HG03378 (cell line): ENCODE data around the gene PEMT.
"Not testable (repeated sequence)": the region's sequence is repeated elsewhere in the genome, so short reads cannot be mapped to it uniquely, and the experiment has no call there.

Experiments
- ATAC-seq: cut with Tn5 transposase; IDR thresholded peaks from one replicate; pipeline ENCODE4 v1.9.1; 2021; ENCODE audit warnings: mild to moderate bottlenecking, moderate library complexity; ENCODE audit not compliant: unreplicated experiment

The PEMT gene

GRCh38 chr17:17491546-17491988 lies 99.9 kb downstream of the PEMT start:
- no peak for ATAC-seq

GRCh38 chr17:17491031-17491471 lies 100.5 kb downstream of the PEMT start:
- no peak for ATAC-seq

- ATAC-seq = no peak
Observed at GRCh38 chr17:17487998-17488397, 103.5 kb downstream of the PEMT start.

DNA sequence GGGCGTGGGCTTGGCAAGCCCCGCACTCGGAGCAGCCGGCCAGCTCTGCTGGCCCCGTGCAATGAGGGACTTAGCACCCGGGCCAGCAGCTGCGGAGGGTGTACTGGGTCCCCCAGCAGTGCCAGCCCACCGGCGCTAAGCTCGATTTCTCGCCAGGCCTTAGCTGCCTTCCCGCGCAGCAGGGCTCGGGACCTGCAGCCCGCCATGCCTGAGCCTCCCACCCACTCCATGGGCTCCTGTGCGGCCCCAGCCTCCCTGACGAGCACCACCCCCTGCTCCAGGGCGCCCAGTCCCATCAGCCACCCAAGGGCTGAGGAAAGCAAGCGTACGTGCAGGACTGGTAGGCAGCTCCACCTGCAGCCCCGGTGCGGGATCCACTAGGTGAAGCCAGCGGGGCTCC lies 105.1 kb downstream of the PEMT start:
- ATAC-seq = not testable (repeated sequence)

DNA sequence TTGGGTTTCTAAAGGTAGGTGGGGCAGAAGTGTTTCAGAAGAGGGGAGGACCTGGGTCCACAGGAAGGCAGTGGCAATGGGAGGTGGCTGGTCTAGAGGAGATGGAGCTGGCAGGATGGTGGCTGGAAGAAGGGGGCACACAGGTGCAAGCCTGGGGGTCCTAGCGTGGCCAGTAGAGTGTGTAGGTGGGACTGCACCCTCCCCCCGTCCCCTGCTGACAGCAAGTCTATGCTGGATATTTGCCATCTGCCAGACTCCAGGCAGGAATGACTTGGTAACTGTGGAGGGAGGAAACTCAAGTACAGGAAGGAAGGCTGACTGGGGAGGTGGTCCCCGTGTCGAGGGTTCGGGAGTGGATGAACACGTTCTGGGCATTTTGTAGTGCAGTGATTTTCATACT lies 106.1 kb downstream of the PEMT start:
- ATAC-seq = no peak

DNA sequence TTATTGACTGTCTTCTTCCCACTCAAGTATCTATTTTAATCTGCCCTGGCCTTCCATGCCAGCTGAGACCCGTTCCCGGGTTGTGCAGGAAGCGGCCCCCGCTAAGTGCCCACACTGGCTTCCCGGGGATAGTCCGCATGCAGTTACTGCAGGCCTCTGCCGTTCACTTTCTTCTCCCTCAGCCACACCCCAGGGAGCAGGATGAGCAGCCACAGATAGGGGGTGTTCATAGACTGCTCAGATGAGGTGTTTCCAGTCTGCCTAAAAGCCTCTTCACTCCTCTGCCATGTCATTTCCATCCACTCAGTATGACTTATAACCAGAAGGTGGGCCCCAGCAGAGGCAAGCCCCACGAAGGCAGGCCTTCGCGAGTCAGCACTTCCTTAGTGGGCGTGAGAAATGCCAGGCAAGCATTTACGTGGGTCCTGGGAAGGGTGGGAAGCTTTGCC lies 107.0 kb downstream of the PEMT start:
- no peak for ATAC-seq

- no peak for ATAC-seq
Observed at GRCh38 chr17:17481860-17482259, 109.6 kb downstream of the PEMT start.

DNA sequence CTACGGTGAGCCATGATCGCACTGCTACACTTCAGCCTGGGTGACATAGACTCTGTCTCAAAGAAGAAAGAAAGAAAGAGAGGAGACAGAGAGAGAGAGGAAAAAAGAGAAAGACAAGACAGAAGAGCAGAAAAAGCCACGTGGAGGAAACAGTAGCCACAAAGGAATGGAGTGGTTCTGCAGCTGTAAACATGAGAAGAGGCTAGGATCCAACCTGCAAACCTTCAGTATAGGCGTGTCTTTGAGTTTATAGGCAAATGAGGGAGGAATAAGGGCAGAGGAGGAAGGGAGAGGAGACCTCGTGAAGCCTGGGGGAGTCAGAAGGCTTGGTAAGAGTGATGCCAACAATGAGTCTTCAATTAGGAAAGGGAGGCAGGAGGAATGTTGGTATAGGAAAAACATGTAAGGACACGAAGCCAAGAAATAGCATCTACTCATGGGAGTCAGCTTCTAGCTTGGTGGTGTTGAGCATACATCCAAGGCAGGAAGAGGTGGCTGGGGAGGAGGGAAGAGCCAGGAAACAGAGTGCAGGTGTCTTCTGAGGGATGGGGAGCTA lies 110.8 kb downstream of the PEMT start:
- no peak for ATAC-seq

GRCh38 chr17:17479209-17479608 lies 112.3 kb downstream of the PEMT start:
- no peak for ATAC-seq

DNA sequence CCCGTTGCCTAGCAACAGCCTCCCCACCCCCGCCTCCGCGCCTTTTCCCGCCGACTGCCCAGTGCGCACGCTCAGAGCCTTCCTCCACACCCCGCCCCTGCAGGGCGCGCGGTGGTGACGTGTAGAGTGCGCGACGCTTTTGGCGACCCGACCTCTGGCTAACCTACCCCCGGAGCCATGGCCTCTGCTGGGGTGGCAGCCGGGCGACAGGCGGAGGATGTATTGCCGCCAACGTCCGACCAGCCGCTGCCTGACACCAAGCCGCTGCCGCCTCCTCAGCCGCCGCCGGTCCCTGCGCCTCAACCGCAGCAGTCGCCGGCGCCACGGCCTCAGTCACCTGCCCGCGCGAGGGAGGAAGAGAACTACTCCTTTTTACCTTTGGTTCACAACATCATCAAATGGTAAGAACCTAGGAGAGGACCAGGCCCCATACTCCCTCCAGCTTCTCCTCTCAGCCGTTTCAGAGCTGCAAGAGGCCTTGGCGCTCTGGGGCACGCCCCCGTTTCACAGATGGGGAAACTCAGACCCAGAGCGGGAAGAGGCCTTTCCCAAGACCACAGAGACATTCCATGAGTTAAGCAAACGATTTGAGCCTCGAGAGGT lies 114.5 kb downstream of the PEMT start, which contains the start of gene MED9:
MED9 (plus strand) TSS at position 136 of the 603 bp plus-strand sequence; CDS start at position 178, 42 bp downstream.
- no peak for ATAC-seq

DNA sequence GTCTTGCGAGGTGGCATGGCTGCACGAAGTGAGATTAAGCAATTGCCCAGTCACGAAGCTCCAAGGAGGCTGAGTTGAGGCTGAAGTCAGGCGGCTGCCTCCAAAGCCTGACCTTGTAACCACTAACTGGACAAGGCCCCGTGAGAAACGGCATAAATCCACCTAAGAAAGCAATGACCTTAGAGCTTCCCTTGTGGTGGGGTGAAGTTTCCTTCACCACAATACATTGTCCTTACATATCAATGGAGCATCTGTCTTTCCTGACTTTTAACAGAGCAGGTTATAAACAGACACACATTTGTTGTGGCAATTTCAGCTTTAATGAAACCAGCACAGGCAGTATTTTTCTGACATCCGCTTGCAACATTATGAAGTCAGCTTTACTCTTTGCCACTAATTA lies 117.2 kb downstream of the PEMT start:
- ATAC-seq = no peak

DNA sequence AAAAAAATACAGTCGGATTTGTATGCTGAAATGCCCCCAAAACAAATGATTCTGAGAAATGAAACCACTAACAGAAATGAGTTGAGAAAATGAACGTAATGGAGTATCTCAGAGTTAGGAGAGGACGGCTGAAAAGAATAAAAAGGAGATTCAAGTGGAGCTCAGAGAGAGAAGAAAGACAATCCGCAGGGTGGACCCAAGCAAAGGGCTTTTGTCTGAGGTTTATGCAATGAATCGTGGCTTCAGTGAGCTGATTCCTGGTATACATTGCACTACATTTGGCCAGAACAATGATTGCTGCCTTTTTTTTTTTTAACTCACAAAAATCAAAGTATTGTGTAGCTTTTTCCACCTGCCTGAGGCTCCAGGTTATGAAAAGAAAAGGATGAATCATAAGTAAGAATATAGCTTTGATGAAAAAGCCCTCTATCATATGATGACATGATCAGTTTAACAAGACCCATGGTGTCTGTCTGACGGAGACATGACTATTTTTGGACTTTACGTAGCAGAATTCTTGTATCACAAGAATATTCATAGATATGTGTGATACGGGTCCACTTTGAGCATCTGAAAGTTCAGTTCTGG lies 119.1 kb downstream of the PEMT start:
- ATAC-seq = no peak

DNA sequence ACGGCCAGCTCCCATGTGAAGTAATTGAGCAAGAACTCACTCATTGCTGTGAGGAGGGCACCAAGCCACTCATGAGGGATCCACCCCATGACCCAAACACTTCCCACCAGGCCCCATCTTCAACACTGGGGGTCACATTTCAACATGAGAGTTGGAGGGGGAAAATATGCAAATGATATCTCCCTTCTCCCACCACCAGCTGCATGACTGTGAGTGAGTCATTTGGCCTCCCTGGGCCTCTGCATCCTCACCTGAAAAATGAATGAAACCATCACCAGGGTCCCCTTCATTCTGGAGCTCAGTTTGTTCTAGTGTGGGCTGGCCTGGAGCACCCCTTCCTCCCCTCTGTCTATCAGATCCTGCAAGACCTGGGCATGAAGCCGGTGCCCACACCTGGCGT lies 121.5 kb downstream of the PEMT start:
- no peak for ATAC-seq

DNA sequence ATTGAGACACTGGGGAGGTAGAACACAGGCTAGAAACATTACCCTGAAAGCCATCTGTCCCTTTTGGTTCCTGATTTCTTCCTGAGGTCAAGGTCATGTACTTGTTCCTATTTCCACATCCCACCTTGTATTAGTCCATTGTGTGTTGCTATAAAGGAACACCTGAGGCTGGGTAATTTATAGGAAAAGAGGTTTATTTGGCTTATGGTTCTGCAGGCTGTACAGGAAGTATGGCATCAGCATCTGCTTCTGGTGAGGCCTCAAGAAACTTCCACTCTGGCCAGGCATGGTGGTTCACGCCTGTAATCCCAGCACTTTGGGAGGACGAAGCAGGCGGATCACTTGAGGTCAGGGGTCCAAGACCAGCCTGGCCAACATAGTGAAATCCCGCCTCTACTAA lies 122.2 kb downstream of the PEMT start:
- no peak for ATAC-seq

GRCh38 chr17:17468217-17469010 lies 123.1 kb downstream of the PEMT start:
- ATAC-seq = no peak

DNA sequence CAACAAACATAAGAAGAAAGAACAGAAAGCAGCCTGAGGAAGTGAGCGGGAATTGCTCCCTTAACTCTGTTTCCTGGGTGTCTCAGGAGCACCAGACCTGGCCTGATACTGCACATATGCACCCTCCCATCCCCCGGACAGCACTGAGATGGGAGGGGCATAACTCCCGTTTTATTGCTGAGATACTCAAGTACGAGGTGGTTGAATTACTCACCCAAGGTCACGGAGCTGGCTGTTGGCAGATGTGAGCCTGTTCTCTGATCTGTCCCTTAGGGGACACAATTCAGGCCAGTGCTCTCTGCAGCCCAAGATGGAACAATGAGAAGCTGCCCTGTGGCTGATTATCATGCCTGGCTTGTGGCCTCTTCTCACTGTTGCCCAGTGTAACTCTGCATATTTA lies 123.8 kb downstream of the PEMT start:
- no peak for ATAC-seq

DNA sequence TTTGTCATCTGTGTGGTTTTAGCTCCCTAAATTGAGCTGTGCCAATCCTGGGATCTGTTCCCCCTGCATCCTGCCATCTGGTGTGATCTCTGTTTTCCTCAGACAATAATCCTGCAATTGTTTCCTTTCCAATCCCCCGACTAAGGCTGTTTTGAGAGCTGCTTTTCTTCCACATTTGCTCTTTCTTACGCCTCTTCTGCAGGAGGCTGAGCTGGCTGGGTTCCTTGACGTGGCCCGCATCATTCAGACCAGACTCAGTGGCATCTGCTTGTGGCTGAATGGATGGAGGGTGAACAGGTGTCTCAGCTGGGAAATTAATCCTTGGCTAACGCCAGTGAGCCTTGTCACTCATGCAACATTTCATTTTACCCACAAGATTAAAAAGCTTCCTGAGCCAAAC lies 124.5 kb downstream of the PEMT start:
- ATAC-seq = no peak

DNA sequence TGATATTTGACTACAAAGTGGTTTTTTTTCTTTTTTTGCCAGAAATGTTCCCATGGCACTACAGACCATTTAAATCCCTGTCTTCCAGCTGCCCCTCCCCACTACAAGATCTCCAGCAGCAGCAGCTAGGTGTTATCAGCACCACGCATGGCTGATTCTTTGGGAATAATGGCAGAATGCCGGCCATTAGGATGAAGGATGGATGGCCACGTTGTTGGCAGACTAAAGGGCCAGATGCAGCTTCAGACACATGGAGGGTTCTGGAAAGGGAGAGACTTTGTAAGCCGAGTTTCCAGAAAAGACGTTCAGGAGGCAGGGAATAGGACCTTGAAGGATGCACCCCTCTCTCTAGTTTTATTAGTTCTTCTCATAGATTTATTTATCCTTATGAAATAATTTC lies 125.0 kb downstream of the PEMT start:
- ATAC-seq = no peak

DNA sequence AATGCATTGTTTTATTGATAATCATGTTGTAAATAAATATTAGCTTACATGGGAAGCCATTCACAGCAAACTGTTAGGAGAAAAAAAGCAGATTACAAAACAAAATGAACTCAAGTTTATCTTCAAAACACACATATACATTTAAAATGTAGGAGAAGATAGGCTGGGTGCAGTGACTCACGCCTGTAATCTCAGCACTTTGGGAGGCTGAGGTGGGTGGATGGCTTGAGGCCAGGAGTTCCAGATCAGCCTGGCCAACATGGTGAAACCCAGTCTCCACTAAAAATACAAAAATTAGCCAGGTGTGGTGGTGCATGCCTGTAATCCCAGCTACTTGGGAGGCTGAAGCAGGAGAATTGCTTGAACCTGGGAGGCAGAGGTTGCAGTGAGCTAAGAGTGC lies 125.6 kb downstream of the PEMT start:
- ATAC-seq = not testable (repeated sequence)

DNA sequence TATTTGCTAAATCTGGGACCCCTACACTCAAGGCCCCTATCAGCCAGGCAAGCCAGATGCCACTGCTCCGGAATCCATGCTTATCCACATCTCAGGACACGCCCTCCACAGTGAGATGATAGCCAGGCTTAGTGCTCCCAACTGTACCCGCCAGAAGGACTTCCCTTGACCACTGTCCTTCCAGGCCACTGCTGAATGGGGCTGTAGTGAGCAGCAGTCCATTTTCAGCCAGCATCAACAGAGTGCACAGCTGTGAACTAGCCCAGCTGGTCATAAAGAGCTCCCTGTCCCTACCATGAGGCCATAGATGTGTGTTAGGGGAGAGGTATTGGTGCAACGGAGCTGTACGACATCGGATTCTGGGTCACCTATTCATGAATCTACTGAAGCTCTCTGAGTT lies 127.7 kb downstream of the PEMT start:
- no peak for ATAC-seq

DNA sequence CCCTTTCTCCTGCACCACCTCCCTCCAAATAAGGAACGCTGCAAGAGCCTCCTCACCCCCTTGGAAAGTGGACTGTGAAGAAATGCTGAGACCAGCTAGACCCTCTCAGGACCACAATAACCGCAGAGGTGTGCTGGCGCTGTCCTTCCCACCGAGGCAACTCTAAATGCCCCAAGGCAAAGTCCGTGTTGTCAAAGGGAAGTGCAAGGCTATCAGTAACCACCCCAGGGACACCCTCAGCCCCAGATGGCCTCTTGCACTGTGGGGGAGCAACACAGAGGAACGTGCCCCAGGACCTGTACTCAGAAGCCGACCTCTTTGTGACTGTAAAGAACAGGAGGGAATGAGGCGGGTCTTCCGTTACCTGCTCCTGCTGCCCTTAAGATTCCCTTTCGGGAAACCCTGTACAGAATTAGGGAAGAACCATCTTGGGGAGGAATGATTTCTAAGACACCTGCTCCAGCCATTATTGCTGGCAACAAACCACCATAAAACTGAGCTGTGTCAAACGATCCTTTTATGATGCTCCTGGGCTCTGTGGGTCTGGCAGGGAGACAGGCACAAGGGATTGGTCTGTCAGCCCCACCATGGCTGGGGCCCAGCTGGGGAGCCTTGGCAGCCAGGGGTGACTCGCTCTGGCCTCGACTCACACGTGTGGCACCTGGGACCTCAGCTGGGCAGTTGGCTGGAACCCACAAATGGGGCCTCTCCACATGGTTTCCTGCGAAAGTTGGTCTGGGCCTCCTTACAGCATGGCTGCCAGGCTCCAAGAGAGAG lies 129.3 kb downstream of the PEMT start:
- ATAC-seq = no peak
